ENCODE measurements around the gene AMZ2.
"Not testable (repeated sequence)": the region's sequence is repeated elsewhere in the genome, so short reads cannot be mapped to it uniquely, and the experiment has no call there.

GRCh38 chr17:68225055-68225454 lies 22.8 kb upstream of the AMZ2 start:
- TF ChIP-seq GATA2 (CRISPR knock-in tag; IDR thresholded peaks at IDR 0.05); JUND (IDR thresholded peaks at IDR 0.05); CTCF (IDR thresholded peaks at IDR 0.05); EZH2phosphoT487 (IDR thresholded peaks at IDR 0.05; ENCODE audit: borderline replicate concordance, low read depth); GABPA (IDR thresholded peaks at IDR 0.05; ENCODE audit: low read depth); EP300 (IDR thresholded peaks at IDR 0.05; ENCODE audit: borderline replicate concordance in 1 of 2, low read depth in 1 of 2, low read length in 1 of 2); MXI1 (IDR thresholded peaks at IDR 0.05; ENCODE audit: low read depth, low read length); NFIC (IDR thresholded peaks at IDR 0.05; ENCODE audit: borderline replicate concordance); REST (IDR thresholded peaks at IDR 0.05; ENCODE audit: low read depth, low read length); SIN3A (IDR thresholded peaks at IDR 0.05; ENCODE audit: borderline replicate concordance, low read depth, low read length); RCOR1 (IDR thresholded peaks at IDR 0.05; ENCODE audit: low read length); USF2 (IDR thresholded peaks at IDR 0.05; ENCODE audit: borderline replicate concordance, low read depth, low read length); MAX (IDR thresholded peaks at IDR 0.05; ENCODE audit: low read depth): not testable (repeated sequence)

All from SK-N-SH (cell line).